B cell (primary cell): Measurements from ENCODE around the gene DDX24.

Experiments
- EZH2 ChIP-seq: IDR thresholded peaks from 2 replicates; pipeline ENCODE4 v1.6.1; 2012; ENCODE audit warnings: borderline replicate concordance, low read depth, mild to moderate bottlenecking, moderate library complexity, low read length; ENCODE audit not compliant: insufficient read depth, poor library complexity, severe bottlenecking
- TF ChIP-seq, protein P1 (sequence below): fragments of 200-600 bp; IDR thresholded peaks from one replicate; pipeline ENCODE4 v1.8.0; 2022; ENCODE audit warnings: antibody characterized with exemption, mild to moderate bottlenecking

DNA sequence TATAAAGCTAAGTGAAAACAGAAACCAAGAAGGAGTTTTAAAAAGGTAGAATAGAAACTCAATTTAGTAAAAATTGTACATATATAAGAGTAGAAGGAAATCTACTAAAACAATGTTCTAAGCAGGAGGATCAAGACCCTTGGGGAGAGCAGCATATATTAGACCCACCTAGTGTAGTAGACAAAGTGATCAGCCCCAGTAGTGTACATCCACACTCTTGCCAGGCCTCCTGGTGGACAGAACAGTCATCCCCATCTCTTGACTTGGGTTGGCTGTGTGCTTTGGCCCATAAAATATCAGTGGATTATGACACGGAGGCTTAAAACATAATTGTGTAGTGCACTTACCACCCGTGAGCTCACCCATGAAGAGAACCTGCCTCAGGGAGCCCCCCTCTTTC, 65.8 kb downstream of the DDX24 start:
- TF ChIP-seq, protein P1, sequence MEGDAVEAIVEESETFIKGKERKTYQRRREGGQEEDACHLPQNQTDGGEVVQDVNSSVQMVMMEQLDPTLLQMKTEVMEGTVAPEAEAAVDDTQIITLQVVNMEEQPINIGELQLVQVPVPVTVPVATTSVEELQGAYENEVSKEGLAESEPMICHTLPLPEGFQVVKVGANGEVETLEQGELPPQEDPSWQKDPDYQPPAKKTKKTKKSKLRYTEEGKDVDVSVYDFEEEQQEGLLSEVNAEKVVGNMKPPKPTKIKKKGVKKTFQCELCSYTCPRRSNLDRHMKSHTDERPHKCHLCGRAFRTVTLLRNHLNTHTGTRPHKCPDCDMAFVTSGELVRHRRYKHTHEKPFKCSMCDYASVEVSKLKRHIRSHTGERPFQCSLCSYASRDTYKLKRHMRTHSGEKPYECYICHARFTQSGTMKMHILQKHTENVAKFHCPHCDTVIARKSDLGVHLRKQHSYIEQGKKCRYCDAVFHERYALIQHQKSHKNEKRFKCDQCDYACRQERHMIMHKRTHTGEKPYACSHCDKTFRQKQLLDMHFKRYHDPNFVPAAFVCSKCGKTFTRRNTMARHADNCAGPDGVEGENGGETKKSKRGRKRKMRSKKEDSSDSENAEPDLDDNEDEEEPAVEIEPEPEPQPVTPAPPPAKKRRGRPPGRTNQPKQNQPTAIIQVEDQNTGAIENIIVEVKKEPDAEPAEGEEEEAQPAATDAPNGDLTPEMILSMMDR: no peak
- TF ChIP-seq EZH2: no peak
